OCI-LY7 (cell line): ENCODE measurements around the gene MINDY4. TPM values are rescaled to one million over a fixed set of nuclear protein-coding genes. Genes with fewer than 3 reads are reported as not detected.

ENCODE experiments used
- BruUV-seq: library from RNA; stranded (reverse); fragments of 400-500 nt; replicated peaks from 2 replicates; lab custom pipeline; 2021; lab: Mats Ljungman, UMichigan
- CTCF ChIA-PET: fragments of 300-600 bp; sonication (Branson Sonifier 250); formaldehyde crosslinking; loops from one replicate; lab custom pipeline; 2022; ENCODE audit warnings: antibody characterized with exemption; ENCODE audit not compliant: unreplicated experiment; lab: Charles Lee
- POLR2A ChIA-PET: fragments of 300-600 bp; sonication (Branson Sonifier 250); formaldehyde crosslinking; loops from one replicate; lab custom pipeline; 2022; ENCODE audit warnings: antibody characterized with exemption; lab: Charles Lee
- DNase-seq: peaks from one replicate; pipeline ENCODE4 v3.0.0-alpha.2; 2015; ENCODE audit warnings: low spot score
- H2AFZ ChIP-seq: fragments of 200-600 bp; sonication (generic), shearing (Covaris generic); 2 replicates; pipeline ENCODE4 v1.6.1; 2014; ENCODE audit warnings: mild to moderate bottlenecking, antibody characterized with exemption, low read length, moderate library complexity
- H3K27ac ChIP-seq: fragments of 200-600 bp; sonication (generic); 2 replicates; pipeline ENCODE4 v1.5.1; 2014; ENCODE audit warnings: mixed run types, low read depth, mild to moderate bottlenecking, moderate library complexity, low read length, inconsistent platforms; ENCODE audit not compliant: poor library complexity, severe bottlenecking
- H3K36me3 ChIP-seq: fragments of 200-600 bp; sonication (generic); 2 replicates; pipeline ENCODE4 v1.6.1; 2014; ENCODE audit warnings: mild to moderate bottlenecking, antibody characterized with exemption, low read length, moderate library complexity, mixed read lengths; ENCODE audit not compliant: insufficient read depth
- H3K4me1 ChIP-seq: fragments of 200-600 bp; sonication (generic); 2 replicates; pipeline ENCODE4 v1.5.1; 2014; ENCODE audit warnings: mild to moderate bottlenecking, low read length; ENCODE audit not compliant: insufficient read depth, poor library complexity, severe bottlenecking
- H3K4me2 ChIP-seq: fragments of 200-600 bp; sonication (generic); 2 replicates; pipeline ENCODE4 v1.6.1; 2014; ENCODE audit warnings: mild to moderate bottlenecking, low read length
- H3K4me3 ChIP-seq: fragments of 200-600 bp; sonication (generic); 2 replicates; pipeline ENCODE4 v1.5.1; 2014; ENCODE audit warnings: mild to moderate bottlenecking, low read depth, low read length; ENCODE audit not compliant: poor library complexity, severe bottlenecking
- H3K79me2 ChIP-seq: fragments of 200-600 bp; sonication (generic); 2 replicates; pipeline ENCODE4 v1.6.1; 2016; ENCODE audit warnings: low read depth, mild to moderate bottlenecking, low read length, moderate library complexity, mixed read lengths; ENCODE audit not compliant: insufficient read depth
- H3K9me2 ChIP-seq: fragments of 200-600 bp; sonication (generic); 2 replicates; pipeline ENCODE4 v1.6.1; 2016; ENCODE audit warnings: mild to moderate bottlenecking, low read length, mixed read lengths; ENCODE audit not compliant: insufficient read depth
- H3K9me3 ChIP-seq: fragments of 200-600 bp; sonication (generic); 2 replicates; pipeline ENCODE4 v1.6.1; 2014; ENCODE audit warnings: mild to moderate bottlenecking, mixed run types, low read length, mixed read lengths
- H4K20me1 ChIP-seq: fragments of 200-600 bp; sonication (generic); 2 replicates; pipeline ENCODE4 v1.6.1; 2014; ENCODE audit warnings: mild to moderate bottlenecking, antibody characterized with exemption, low read length, moderate library complexity, mixed read lengths; ENCODE audit not compliant: insufficient read depth
- CTCF ChIP-seq: fragments of 200-600 bp; sonication (generic); conservative IDR thresholded peaks from 2 replicates; pipeline ENCODE4 v1.5.1; 2014; ENCODE audit warnings: mild to moderate bottlenecking, antibody characterized with exemption, low read length, moderate library complexity, mixed read lengths
- EZH2phosphoT487 ChIP-seq: fragments of 200-600 bp; sonication (generic); IDR thresholded peaks from 2 replicates; pipeline ENCODE4 v1.6.1; 2018; ENCODE audit warnings: low read depth, borderline replicate concordance, mild to moderate bottlenecking, mixed run types, antibody characterized with exemption, low read length, moderate library complexity, mixed read lengths
- intact Hi-C: fragments of 100-400 bp; cut with micrococcal nuclease; formaldehyde crosslinking; loops from one replicate; pipeline ENCODE4 v1.10.0; 2022; ENCODE audit not compliant: unreplicated experiment
- total RNA-seq, 2 experiments: library from RNA; depleted of rRNA in 1 of 2; stranded (reverse); fragments of >200 nt in 1 of 2; shearing (Covaris generic) in 1 of 2; gene quantifications; 2 replicates each; pipeline ENCODE4 v1.2.3, GENCODE V29; 2014 to 2022

MINDY4 gene
- total RNA-seq, 2 experiments from 2014 or later, result 0.86 TPM; not detected in 1

GRCh38 chr7:30787486-30787885 is 16.3 kb downstream of the MINDY4 start:
- Histone ChIP-seq H3K79me2 (no peaks in the 10 kb centered on the region), H3K4me3 (no peak overlapping the region), H3K36me3 (no peaks in the 10 kb centered on the region), H4K20me1 (no peaks in the 10 kb centered on the region), H3K4me1 (no peaks in the 10 kb centered on the region), H2AFZ (no peak overlapping the region), H3K9me3 (no peaks in the 10 kb centered on the region), H3K9me2 (no peaks in the 10 kb centered on the region), H3K27ac (no peak overlapping the region), H3K4me2 (no peak overlapping the region)
- POLR2A ChIA-PET, result interaction anchor here (1.5 kb wide), 1 partner anchor 9 kb away, joined by 6 read pairs; no protein-coding TSS in a partner anchor
- intact Hi-C loops, result no loop called here
- CTCF ChIA-PET, result no interaction called here
- no peak for DNase-seq
- no TSS peak for BruUV-seq
- TF ChIP-seq CTCF (no peak), EZH2phosphoT487 (no peak)

- H3K4me2 ChIP-seq, result no peak overlapping the region
- no peak overlapping the region for H3K27ac ChIP-seq
- intact Hi-C loops, result no loop called here
- no peaks in the 10 kb centered on the region for H4K20me1 ChIP-seq
- POLR2A ChIA-PET, result interaction anchor here (0.6 to 1.5 kb wide), 2 partner anchors 8 to 44 kb away, joined by 3 to 6 read pairs; no protein-coding TSS in a partner anchor
- TF ChIP-seq EZH2phosphoT487 (no peak), CTCF (no peak)
- H2AFZ ChIP-seq, result no peak overlapping the region
- no peak for DNase-seq
- no peaks in the 10 kb centered on the region for H3K4me1 ChIP-seq
- H3K79me2 ChIP-seq, result no peaks in the 10 kb centered on the region
- CTCF ChIA-PET, result no interaction called here
- no peaks in the 10 kb centered on the region for H3K9me2 ChIP-seq
- no peak overlapping the region for H3K4me3 ChIP-seq
- H3K9me3 ChIP-seq, result no peaks in the 10 kb centered on the region
- H3K36me3 ChIP-seq, result no peaks in the 10 kb centered on the region
- BruUV-seq, result no TSS peak
These were observed 17.6 kb downstream of the MINDY4 start for GRCh38 chr7:30788640-30789333.

GRCh38 chr7:30789334-30789711 is 18.1 kb downstream of the MINDY4 start:
- no peak for DNase-seq
- H3K9me3 ChIP-seq, result no peaks in the 10 kb centered on the region
- no peaks in the 10 kb centered on the region for H3K79me2 ChIP-seq
- no TSS peak for BruUV-seq
- H3K9me2 ChIP-seq, result no peaks in the 10 kb centered on the region
- H4K20me1 ChIP-seq, result no peaks in the 10 kb centered on the region
- CTCF ChIA-PET, result no interaction called here
- no peak for TF ChIP-seq CTCF
- no peak for TF ChIP-seq EZH2phosphoT487
- intact Hi-C loops, result no loop called here
- no peaks in the 10 kb centered on the region for H3K4me1 ChIP-seq
- H3K4me2 ChIP-seq, result no peak overlapping the region
- no peak overlapping the region for H3K27ac ChIP-seq
- H3K36me3 ChIP-seq, result no peaks in the 10 kb centered on the region
- no peak overlapping the region for H3K4me3 ChIP-seq
- H2AFZ ChIP-seq, result no peak overlapping the region
- POLR2A ChIA-PET, result interaction anchor here (0.6 to 0.7 kb wide), 2 partner anchors 44 to 1600 kb away, joined by 3 read pairs; no protein-coding TSS in a partner anchor
